HG03469 (cell line): ENCODE measurements around the gene POLR2F.

ENCODE experiments used
- ATAC-seq: cut with Tn5 transposase; IDR thresholded peaks from one replicate; pipeline ENCODE4 v1.9.1; 2021; ENCODE audit warnings: mild to moderate bottlenecking, moderate library complexity, moderate number of reproducible peaks; ENCODE audit not compliant: unreplicated experiment

Gene POLR2F

GRCh38 chr22:37979782-37980181 is 26.3 kb downstream of the POLR2F start:
- ATAC-seq, result no peak

- ATAC-seq, result no peak
Measured at GRCh38 chr22:37981282-37982011, 27.9 kb downstream of the POLR2F start.

- no peak for ATAC-seq
Measured at GRCh38 chr22:37982151-37982785, 28.8 kb downstream of the POLR2F start.

GRCh38 chr22:37982938-37983859 is 29.7 kb downstream of the POLR2F start:
- ATAC-seq, result no peak

GRCh38 chr22:37983860-37984791 is 30.6 kb downstream of the POLR2F start, which contains the start of gene SOX10:
Gene SOX10, minus strand, starts transcription at chr22:37984555. Its CDS starts 771 bp downstream, at chr22:37983784.
- ATAC-seq, result no peak

GRCh38 chr22:37985050-37985585 is 31.6 kb downstream of the POLR2F start:
- no peak for ATAC-seq

GRCh38 chr22:37985751-37986281 is 32.3 kb downstream of the POLR2F start:
- no peak for ATAC-seq

- ATAC-seq, result no peak
Measured at GRCh38 chr22:37986371-37986770, 32.9 kb downstream of the POLR2F start.

- no peak for ATAC-seq
Measured at GRCh38 chr22:37989146-37990045, 35.9 kb downstream of the POLR2F start.

- ATAC-seq, result no peak
Measured at GRCh38 chr22:37990301-37990700, 36.8 kb downstream of the POLR2F start.

- no peak for ATAC-seq
Measured at GRCh38 chr22:37990862-37991261, 37.4 kb downstream of the POLR2F start.

- ATAC-seq, result no peak
Measured at GRCh38 chr22:37991731-37992442, 38.4 kb downstream of the POLR2F start.

- ATAC-seq, result no peak
Measured at GRCh38 chr22:37994049-37994448, 40.5 kb downstream of the POLR2F start.

- ATAC-seq, result no peak
Measured at GRCh38 chr22:37994982-37995381, 41.5 kb downstream of the POLR2F start.

- ATAC-seq, result no peak
Measured at GRCh38 chr22:37995460-37995859, 42.0 kb downstream of the POLR2F start.

- ATAC-seq, result no peak
Measured at GRCh38 chr22:37996079-37996478, 42.6 kb downstream of the POLR2F start.

GRCh38 chr22:37996515-37997246 is 43.2 kb downstream of the POLR2F start:
- ATAC-seq, result no peak
